Fibroblast of mammary gland (primary cell): Measurements from ENCODE around the gene SND1.
A peak's percentile ranks its signal among the peaks of the same experiment; 100 is the strongest.

Source experiments
- DNase-seq: peaks from one replicate; pipeline ENCODE4 v3.0.0-alpha.2; 2010; ENCODE audit warnings: low read depth
- H3K4me3 ChIP-seq: 2 replicates; pipeline ENCODE4 v1.5.1; 2011; ENCODE audit warnings: low read depth, mild to moderate bottlenecking, low read length, moderate library complexity; ENCODE audit not compliant: control insufficient read depth
- CTCF ChIP-seq: conservative IDR thresholded peaks from 2 replicates; pipeline ENCODE4 v1.5.1; 2011; ENCODE audit warnings: low read depth, low read length, inconsistent platforms; ENCODE audit not compliant: control insufficient read depth, insufficient read depth

The SND1 gene

GRCh38 chr7:127996253-127997071 is 344.5 kb downstream of the SND1 start:
- DNase-seq: no peak
- H3K4me3 ChIP-seq: no peak overlapping the region
- no peak for TF ChIP-seq CTCF

GRCh38 chr7:127997226-127997922 is 345.4 kb downstream of the SND1 start:
- DNase-seq: no peak
- no peak overlapping the region for H3K4me3 ChIP-seq
- TF ChIP-seq CTCF: no peak

- TF ChIP-seq CTCF: no peak
- DNase-seq: no peak
- H3K4me3 ChIP-seq: no peak overlapping the region
Measured at GRCh38 chr7:127998671-127999070, 346.7 kb downstream of the SND1 start.

GRCh38 chr7:128000048-128000447 is 348.1 kb downstream of the SND1 start:
- TF ChIP-seq CTCF: no peak
- DNase-seq: no peak
- no peak overlapping the region for H3K4me3 ChIP-seq

GRCh38 chr7:128000854-128001265 is 348.9 kb downstream of the SND1 start:
- no peak overlapping the region for H3K4me3 ChIP-seq
- DNase-seq: peak; percentile 30
- TF ChIP-seq CTCF: no peak

DNA sequence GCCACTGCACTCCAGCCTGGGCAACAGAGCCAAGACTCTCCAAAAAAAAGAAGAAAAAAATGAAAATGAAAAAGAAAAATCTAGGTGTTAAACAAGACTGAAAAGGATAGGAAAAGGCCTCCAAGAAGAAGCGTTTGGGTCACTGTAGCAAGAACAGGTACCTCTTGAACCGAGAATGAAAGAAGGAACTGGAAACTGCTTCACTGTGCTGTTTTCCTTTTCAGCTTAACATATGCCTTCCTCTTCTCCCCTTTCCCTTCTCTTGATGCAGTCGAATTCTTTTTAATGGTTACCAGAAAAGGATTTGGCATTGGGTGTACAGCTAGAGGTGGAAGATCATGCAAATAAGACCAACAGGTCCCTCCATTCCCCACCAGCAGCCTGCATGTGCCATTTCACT is 351.2 kb downstream of the SND1 start:
- DNase-seq: no peak
- TF ChIP-seq CTCF: no peak
- no peak overlapping the region for H3K4me3 ChIP-seq
